NCI-H2029 (cell line): ENCODE data around the gene CACNA2D3.

ENCODE experiments used
- DNase-seq: peaks from one replicate; lab custom pipeline; 2025; lab: John Stamatoyannopoulos, UW

Gene CACNA2D3

GRCh38 chr3:54800478-54800877 lies 678.1 kb downstream of the CACNA2D3 start:
- no peak for DNase-seq

GRCh38 chr3:54801977-54802376 lies 679.6 kb downstream of the CACNA2D3 start:
- no peak for DNase-seq

- DNase-seq, result no peak
These were observed 688.0 kb downstream of the CACNA2D3 start for GRCh38 chr3:54810401-54810800.

- no peak for DNase-seq
These were observed 691.9 kb downstream of the CACNA2D3 start for GRCh38 chr3:54814224-54814623.

- DNase-seq, result no peak
These were observed 695.3 kb downstream of the CACNA2D3 start for GRCh38 chr3:54817628-54818027.

- no peak for DNase-seq
These were observed 696.1 kb downstream of the CACNA2D3 start for GRCh38 chr3:54818486-54818885.

- DNase-seq, result no peak
These were observed 696.6 kb downstream of the CACNA2D3 start for GRCh38 chr3:54818942-54819341.

GRCh38 chr3:54819946-54820345 lies 697.6 kb downstream of the CACNA2D3 start:
- DNase-seq, result no peak

- DNase-seq, result peak; percentile 39
These were observed 699.9 kb downstream of the CACNA2D3 start for GRCh38 chr3:54822206-54822605.

- DNase-seq, result no peak
These were observed 703.9 kb downstream of the CACNA2D3 start for GRCh38 chr3:54826251-54826691.

GRCh38 chr3:54827056-54827687 lies 704.8 kb downstream of the CACNA2D3 start:
- DNase-seq, result no peak

GRCh38 chr3:54827776-54828175 lies 705.4 kb downstream of the CACNA2D3 start:
- no peak for DNase-seq

GRCh38 chr3:54830658-54831057 lies 708.3 kb downstream of the CACNA2D3 start:
- no peak for DNase-seq

- DNase-seq, result peak; percentile 8
These were observed 708.8 kb downstream of the CACNA2D3 start for GRCh38 chr3:54831112-54831511.

GRCh38 chr3:54832876-54833275 lies 710.5 kb downstream of the CACNA2D3 start:
- no peak for DNase-seq

GRCh38 chr3:54835701-54836100 lies 713.3 kb downstream of the CACNA2D3 start:
- DNase-seq, result no peak

- DNase-seq, result no peak
These were observed 714.5 kb downstream of the CACNA2D3 start for GRCh38 chr3:54836871-54837270.

GRCh38 chr3:54837964-54838363 lies 715.6 kb downstream of the CACNA2D3 start:
- DNase-seq, result no peak

GRCh38 chr3:54841471-54841870 lies 719.1 kb downstream of the CACNA2D3 start:
- no peak for DNase-seq

- DNase-seq, result no peak
These were observed 721.0 kb downstream of the CACNA2D3 start for GRCh38 chr3:54843352-54843751.

- no peak for DNase-seq
These were observed 721.9 kb downstream of the CACNA2D3 start for GRCh38 chr3:54844211-54844610.

- DNase-seq, result no peak
These were observed 722.7 kb downstream of the CACNA2D3 start for GRCh38 chr3:54845011-54845410.

GRCh38 chr3:54845551-54845950 lies 723.2 kb downstream of the CACNA2D3 start:
- DNase-seq, result no peak

- no peak for DNase-seq
These were observed 723.8 kb downstream of the CACNA2D3 start for GRCh38 chr3:54846119-54846518.
